Fibroblast of skin of scalp (primary cell): ENCODE results near the gene MAP2K1.
"Not testable (repeated sequence)": the region's sequence is repeated elsewhere in the genome, so short reads cannot be mapped to it uniquely, and the experiment has no call there.

ENCODE experiments used
- DNase-seq: peaks from one replicate; pipeline ENCODE4 v3.0.0-alpha.2; 2013

The MAP2K1 gene

DNA sequence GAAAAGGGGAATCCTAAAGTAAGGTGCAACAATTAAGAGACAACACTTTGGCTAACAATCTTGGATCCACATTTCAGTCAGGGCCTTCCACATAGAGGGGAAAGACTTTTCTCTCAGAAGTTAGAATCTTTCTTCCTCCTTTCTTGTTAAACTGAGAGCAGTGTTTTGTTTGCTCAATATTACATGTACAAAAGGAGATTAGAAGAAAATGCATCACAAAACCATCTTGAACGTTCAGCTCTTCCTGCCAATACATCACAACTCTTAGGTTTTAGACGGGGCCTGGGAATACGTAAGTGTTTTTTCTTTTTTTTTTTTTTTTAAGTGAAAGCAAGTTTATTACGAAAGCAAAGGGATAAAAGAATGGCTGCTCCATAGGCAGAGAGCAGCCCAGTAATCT is 39.1 kb downstream of the MAP2K1 start:
- DNase-seq, result no peak

GRCh38 chr15:66429117-66429516 is 42.4 kb downstream of the MAP2K1 start:
- no peak for DNase-seq

DNA sequence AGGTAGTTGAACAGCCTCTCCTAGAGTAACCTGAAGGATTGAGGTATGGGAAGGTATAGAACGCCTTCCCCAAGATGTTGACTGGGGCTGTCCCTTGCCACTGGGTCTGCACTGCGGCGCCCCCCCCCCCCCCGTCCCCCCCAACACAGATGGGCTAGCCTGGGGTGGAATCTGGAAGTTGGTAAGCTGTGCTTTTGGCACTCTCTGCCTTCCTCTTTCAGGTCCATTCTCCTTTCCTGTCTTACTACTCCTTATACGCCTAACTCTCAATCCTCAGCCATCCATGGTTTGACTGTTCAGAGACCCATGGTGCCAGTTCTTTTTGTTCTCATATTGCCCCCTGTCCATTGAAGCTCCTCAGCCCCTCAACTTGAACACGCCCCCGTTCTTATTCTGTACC is 42.8 kb downstream of the MAP2K1 start:
- DNase-seq, result no peak

- DNase-seq, result no peak
These were observed 44.0 kb downstream of the MAP2K1 start for GRCh38 chr15:66430627-66431255.

DNA sequence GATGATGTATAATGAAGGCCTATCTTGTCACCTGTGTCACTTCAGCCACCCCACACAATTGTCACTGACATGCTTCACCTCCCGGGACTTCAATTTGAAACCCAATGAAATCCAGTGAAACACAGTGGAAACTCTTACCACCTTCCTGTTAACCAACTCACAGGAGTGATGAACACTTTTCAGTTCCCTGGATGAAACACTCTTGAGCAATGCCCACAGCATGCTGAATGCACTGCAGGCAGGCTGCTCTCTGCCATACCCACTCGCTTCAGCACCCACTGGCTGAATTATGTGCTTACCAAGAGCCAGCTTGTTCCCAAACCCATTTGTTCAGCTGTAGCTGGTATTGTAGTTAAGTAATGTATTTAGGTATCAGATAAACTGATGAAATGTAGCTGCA is 47.0 kb downstream of the MAP2K1 start:
- DNase-seq, result no peak

- no peak for DNase-seq
These were observed 53.8 kb downstream of the MAP2K1 start for GRCh38 chr15:66440501-66440900.

GRCh38 chr15:66452420-66452819 is 65.7 kb downstream of the MAP2K1 start:
- no peak for DNase-seq

GRCh38 chr15:66452971-66453580 is 66.4 kb downstream of the MAP2K1 start:
- DNase-seq, result no peak

DNA sequence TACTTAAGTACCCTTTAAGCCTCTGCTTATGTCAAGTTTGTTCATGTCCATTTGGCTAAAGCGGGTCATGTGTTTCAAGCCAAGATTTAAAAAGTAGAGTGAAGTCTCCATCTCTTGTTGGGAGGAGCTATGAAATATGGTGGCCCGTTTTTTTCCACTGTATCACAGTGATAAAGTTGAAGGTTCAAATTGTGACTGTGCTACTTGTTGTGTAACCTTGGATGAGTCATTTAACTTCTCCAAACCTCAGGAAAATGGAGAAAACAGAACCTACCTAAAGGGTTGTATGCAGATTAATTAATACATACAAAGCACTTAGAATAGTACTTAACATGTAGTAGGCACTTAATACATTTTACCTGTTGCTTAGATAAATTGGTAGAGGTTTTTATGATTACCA is 67.4 kb downstream of the MAP2K1 start:
- DNase-seq, result no peak

GRCh38 chr15:66456211-66456610 is 69.5 kb downstream of the MAP2K1 start:
- DNase-seq, result peak; percentile 42

DNA sequence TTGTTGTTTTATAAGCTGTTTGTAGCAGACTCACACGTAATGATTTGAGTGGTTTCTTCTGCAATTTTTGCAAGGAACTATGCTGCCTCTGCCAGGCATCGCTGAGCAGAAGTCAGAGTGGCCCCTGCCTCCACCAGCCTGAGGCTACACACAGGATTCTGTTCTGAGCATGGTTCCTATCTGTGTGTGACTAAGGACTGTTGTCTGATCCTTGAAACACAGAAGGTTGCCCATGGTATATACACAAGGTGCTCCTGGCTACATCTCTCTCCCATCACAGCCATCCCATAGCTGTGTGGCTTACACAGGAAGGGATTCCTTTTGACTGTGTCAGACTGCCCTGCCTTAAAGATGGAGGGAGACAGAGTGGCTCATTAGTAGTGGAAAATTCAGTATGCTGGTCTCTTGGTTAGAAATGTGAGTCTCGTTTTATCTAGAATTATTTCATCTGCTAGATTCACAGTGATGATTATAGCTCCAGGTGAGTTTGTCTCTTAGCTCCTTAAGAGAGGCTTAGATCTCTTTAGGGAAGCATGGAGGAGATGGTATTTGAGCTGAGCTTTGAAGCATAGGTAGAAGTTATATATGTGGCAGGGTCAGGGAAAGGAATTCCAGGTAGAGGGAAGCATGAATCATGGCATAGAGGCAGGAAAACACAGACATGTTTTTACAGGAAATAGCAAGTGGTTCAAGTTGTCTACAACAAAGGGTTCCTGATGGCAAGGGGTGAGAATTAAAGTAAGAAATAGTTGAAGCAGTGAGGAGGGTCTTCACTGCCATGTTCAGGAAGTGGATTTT is 73.3 kb downstream of the MAP2K1 start:
- peak; percentile 34 for DNase-seq

- not testable (repeated sequence) for DNase-seq
These were observed 74.6 kb downstream of the MAP2K1 start for GRCh38 chr15:66461294-66461693.

- DNase-seq, result no peak
These were observed 75.2 kb downstream of the MAP2K1 start for GRCh38 chr15:66461917-66462316.

GRCh38 chr15:66462627-66463026 is 75.9 kb downstream of the MAP2K1 start:
- peak; percentile 55 for DNase-seq

GRCh38 chr15:66465294-66465693 is 78.6 kb downstream of the MAP2K1 start:
- not testable (repeated sequence) for DNase-seq

GRCh38 chr15:66467162-66468040 is 80.7 kb downstream of the MAP2K1 start:
- DNase-seq, result not testable (repeated sequence)

DNA sequence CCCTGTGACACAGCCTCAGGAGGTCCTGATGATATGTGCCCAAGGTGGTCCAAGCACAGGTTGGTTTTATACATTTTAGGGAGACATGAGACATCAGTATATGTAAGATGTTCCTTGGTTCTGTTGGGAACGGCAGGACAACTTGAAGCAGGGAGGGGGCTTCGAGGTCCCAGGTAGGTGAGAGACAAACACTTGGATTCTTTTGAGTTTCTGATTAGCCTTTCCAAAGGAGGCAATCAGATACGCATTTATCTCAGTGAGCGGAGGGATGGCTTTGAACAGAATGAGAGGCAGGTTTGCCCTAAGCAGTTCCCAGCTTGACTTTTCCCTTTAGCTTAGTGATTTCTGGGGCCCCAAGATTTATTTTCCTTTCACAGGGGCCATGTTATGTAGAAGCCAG is 84.1 kb downstream of the MAP2K1 start:
- not testable (repeated sequence) for DNase-seq

- DNase-seq, result peak; percentile 64
These were observed 85.7 kb downstream of the MAP2K1 start for GRCh38 chr15:66472176-66472999.

DNA sequence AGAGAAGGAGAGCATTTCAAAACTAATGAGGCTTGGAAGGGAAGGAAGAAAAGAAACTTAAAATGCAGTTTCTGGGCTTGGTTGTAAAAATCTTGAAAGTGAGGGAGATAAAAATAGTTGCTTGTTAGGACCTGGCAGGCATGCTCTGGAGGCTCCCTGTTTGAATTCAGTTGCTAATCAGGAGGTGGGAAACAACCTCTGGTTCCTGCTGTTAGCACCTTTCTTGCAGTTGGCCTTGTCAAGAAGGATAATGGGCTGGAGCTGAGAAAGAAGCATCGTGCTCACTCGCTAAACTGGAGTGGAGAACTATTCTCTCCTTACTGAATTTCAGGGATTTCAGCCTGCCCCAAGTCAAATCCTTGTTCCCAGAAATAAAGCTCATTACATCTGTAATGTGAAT is 87.4 kb downstream of the MAP2K1 start:
- DNase-seq, result no peak

GRCh38 chr15:66474963-66475362 is 88.3 kb downstream of the MAP2K1 start:
- DNase-seq, result no peak

DNA sequence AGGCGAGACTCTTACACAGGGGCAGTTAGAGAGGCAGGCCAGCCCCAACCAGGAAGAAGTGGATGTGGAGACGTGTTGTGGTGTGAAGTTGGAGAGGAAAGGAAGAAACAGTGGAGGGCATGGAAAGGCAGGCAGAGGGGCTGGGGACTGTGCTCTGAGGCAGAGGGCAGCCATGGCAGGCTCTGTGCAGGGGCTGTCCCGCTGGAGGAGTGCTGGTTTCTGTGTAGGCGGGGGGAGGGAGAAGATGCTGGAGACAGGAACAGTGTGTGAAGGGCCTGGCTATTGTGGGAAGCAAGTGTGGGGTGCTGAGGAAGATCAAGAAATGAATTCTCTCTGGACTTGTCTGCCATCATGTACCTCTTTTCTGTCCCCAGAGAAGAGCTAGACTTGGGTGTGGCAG is 89.8 kb downstream of the MAP2K1 start:
- no peak for DNase-seq

- no peak for DNase-seq
These were observed 90.3 kb downstream of the MAP2K1 start for GRCh38 chr15:66477011-66477410.
